NCI-H446 (cell line): Measurements from ENCODE around the gene TEX19.
"Not testable (repeated sequence)": the region's sequence is repeated elsewhere in the genome, so short reads cannot be mapped to it uniquely, and the experiment has no call there.

Experiments
- DNase-seq, 2 experiments: peaks; one replicate each; lab custom pipeline; 2025; lab: John Stamatoyannopoulos, UW

Gene TEX19

GRCh38 chr17:82377294-82377693 is 18.2 kb downstream of the TEX19 start:
- DNase-seq, result not testable (repeated sequence)

GRCh38 chr17:82377924-82378740 is 19.1 kb downstream of the TEX19 start:
- DNase-seq, result no peak

GRCh38 chr17:82378741-82379021 is 19.6 kb downstream of the TEX19 start:
- DNase-seq, result no peak

- no peak for DNase-seq
Measured at GRCh38 chr17:82380860-82381702, 22.0 kb downstream of the TEX19 start.

DNA sequence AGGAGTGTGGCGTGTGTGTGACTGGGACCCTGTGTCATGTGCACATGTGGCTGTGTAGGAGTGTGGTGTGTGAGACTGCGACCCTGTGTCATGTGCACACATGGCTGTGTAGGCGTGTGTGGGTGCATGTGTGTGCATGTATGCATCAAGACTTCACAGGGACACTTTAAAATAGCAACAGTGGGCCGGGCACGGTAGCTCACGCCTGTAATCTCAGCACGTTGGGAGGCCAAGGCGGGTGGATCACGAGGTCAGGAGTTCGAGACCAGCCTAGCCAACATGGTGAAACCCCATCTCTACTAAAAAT is 22.6 kb downstream of the TEX19 start:
- not testable (repeated sequence) for DNase-seq

DNA sequence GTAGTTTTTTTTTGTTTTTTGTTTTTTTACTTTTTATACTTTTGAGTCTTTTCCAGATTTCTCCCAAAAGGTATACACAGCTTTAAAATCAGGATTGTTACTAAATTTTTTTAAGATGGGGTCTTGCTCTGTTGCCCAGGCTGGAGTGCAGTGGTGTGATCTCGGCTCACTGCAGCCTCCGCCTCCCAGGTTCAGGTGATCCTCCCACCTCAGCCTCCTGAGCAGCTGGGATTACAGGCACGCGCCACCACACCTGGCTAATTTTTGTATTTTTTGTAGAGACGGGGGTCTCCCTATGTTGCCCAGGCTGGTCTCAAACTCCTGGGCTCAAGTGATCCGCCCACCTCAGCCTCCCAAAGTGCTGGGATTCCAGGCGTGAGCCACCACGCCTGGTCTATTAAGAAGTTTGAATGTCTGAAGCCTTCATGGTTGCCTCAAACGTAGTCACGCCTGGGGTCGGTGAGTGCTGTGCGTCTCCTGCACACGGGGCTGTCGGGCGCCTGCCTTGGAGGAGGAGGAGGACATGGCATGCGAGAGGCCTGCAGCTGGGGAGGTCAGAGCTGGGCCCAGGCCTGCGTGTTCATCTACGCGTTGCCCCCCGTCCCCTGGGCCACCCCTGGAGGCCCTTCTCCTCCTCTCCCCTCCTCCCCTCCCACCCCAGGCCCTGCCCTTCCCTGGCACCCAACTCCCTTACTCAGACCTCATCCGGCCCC is 23.3 kb downstream of the TEX19 start:
- DNase-seq, result not testable (repeated sequence)

- DNase-seq, result no peak
Measured at GRCh38 chr17:82382933-82383255, 23.8 kb downstream of the TEX19 start.

DNA sequence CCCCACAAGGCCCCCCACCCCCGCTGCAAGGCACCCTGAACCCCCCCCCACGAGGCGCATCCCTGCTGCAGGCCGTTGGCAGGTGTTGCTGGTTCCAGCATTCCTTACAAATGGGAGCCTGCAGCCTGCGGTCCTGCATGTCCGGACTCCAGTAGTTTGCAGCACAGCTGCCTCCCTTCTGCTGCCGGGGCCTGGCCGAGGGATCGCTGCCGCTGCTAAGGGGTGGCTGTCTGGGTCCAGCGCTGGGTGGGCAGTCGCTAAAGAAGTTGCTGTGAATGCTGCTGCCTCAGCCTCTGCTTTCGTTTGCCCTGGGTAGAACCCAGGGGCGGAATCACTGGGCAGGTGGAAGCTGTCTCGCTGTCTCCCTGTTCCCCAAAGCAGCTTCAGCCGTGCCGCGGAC is 24.4 kb downstream of the TEX19 start:
- DNase-seq, result no peak

GRCh38 chr17:82384051-82384729 is 25.1 kb downstream of the TEX19 start:
- no peak for DNase-seq

GRCh38 chr17:82384730-82385481 is 25.9 kb downstream of the TEX19 start:
- DNase-seq, result no peak

DNA sequence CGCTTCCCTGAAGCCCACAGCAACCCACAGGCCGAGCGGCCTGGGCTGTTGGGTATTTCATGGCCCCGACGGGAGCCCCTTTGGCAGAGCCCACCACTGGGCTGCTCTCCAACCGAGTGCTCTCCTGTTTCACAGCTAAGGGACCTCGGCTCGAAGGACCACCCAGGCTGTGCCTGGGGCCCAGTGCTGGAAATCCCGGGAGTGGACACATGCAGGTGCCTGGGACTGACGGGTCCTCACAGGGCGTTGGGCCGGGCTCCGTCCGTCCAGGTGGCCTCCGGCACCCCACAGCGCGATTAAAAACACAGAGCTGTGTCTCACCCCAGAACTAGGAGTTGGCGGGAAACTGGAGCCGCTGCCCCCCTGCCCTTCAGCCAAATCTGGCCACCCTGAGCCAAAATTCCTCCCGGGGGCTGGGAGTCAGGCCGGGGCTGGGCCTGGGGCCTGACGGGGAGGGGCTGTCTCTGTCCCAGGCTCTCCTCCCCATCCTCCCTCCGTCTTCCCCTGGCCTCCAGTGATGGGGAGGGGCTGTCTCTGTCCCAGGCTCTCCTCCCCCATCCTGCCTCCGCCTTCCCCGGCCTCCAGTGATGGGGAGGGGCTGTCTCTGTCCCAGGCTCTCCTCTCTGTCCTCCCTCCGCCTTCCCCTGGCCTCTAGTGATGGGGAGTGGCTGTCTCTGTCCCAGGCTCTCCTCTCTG is 26.7 kb downstream of the TEX19 start:
- DNase-seq, result no peak

DNA sequence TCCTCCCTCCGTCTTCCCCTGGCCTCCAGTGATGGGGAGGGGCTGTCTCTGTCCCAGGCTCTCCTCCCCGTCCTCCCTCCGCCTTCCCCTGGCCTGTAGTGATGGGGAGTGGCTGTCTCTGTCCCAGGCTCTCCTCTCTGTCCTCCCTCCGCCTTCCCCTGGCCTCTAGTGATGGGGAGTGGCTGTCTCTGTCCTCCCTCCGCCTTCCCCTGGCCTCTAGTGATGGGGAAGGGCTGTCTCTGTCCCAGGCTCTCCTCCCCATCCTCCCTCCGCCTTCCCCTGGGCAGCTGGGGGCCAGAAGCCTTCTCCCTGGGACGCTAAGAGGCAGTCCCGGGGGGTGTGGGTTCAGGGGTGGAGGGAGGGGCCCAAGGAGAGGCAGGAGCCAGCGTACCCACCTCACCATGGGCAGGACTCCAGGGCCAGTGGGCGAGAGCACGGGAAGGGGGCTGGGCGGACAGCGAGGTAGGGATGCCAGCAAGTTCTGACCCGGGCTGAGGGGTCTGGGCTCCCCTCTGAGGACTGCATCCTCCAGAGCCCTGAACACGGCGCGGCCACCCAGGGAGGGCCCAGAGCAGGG is 27.3 kb downstream of the TEX19 start:
- no peak for DNase-seq

GRCh38 chr17:82386881-82387704 is 28.0 kb downstream of the TEX19 start:
- DNase-seq, result no peak

DNA sequence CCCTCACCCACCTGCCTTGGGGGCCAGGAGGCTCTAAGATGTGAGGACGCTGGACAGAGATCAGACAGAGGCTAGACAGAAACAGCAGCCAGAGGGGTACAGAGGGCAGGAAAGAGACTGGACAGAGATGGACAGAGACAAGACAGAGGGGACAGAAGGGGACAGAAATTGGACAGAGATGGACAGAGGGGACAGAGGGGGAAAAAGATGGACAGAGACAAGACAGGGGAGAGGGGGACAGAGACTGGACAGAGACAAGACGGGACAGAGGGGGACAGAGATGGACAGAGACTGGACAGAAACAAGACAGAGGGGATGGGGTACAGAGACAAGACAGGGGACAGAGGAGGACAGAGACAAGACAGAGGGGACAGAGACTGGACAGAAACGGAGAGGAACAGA is 28.7 kb downstream of the TEX19 start:
- no peak for DNase-seq

GRCh38 chr17:82388223-82388921 is 29.3 kb downstream of the TEX19 start:
- no peak for DNase-seq

DNA sequence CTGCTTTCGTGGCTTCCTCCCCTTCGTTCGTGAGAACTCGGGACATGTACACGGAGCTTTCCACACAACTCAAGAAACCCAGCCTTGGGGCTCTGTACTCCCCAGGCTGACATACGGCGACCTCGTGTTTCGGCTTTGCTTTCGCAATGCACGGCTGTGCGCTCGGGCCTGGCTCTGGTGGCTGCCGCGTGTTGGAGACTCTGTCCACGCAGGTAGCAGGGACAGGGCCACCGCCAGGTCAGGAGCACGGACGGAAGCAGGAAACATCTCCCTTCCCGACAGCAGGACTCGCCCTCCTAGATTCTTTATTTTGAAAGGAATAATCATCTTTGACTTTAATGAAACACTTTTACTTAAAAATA is 29.9 kb downstream of the TEX19 start:
- no peak for DNase-seq

- DNase-seq, result no peak
Measured at GRCh38 chr17:82389379-82389778, 30.3 kb downstream of the TEX19 start.

DNA sequence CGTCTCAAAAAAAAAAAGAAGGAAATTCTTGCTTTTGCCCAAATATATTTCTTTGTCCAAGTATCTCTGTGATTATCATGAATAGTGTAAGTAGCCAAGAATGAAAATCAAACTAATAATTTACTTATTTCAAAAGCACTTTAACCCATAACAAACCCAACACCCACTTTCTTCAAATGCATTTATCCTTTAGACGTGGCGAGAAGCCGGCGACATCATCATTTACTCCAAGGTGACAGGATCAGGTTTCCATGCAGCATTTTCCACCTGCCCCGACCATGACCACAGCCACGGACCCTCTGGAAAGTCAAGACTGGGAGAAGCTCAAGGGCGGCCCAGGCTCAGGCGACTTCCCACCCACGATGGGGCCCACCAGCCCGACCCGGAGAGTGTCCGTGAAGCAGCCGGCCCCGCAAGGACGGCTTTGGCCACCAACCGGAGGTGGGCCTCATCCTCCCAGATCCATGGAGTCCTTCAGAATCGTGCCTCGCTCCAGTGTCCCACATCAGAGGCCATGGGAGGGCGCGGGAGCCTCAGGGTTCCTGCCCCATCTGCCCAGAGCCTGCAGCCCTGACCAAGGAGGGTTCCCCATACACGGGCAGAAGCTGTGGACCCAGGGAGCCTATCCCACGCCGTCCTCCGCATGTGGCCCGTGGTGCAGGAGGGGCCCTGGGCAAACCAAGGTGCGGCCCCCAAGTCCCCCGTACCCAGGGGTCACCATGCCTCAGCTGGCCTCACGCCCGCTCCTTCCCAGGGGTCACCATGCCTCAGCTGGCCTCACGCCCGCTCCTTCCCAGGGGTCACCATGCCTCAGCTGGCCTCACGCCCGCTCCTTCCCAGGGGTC is 31.2 kb downstream of the TEX19 start:
- DNase-seq, result no peak
